A673 (cell line): Measurements from ENCODE around the gene MPDZ. TPM values are rescaled to one million over a fixed set of nuclear protein-coding genes. Genes with fewer than 3 reads are reported as not detected.
A peak's percentile ranks its signal among the peaks of the same experiment; 100 is the strongest.

Experiments used
- BruUV-seq: library from RNA; stranded (reverse); fragments of 400-500 nt; replicated peaks from 2 replicates; lab custom pipeline; 2021; lab: Mats Ljungman, UMichigan
- CTCF ChIA-PET: fragments of 300-600 bp; sonication (Branson Sonifier 250); formaldehyde crosslinking; loops from one replicate; lab custom pipeline; 2022; ENCODE audit warnings: antibody characterized with exemption; lab: Charles Lee
- POLR2A ChIA-PET: fragments of 300-600 bp; sonication (Branson Sonifier 250); formaldehyde crosslinking; loops from one replicate; lab custom pipeline; 2022; ENCODE audit warnings: antibody characterized with exemption; ENCODE audit not compliant: low non-redundant PET; lab: Charles Lee
- DNase-seq: peaks from one replicate; pipeline ENCODE4 v3.0.0-alpha.2; 2015; ENCODE audit warnings: low spot score
- H3K27ac ChIP-seq: fragments of 200-600 bp; sonication (generic); 2 replicates; pipeline ENCODE4 v1.5.1; 2016; ENCODE audit warnings: mixed run types, low read depth, mild to moderate bottlenecking, mixed read lengths, antibody characterized with exemption, low read length; ENCODE audit not compliant: poor library complexity, severe bottlenecking
- H3K27me3 ChIP-seq: fragments of 200-600 bp; sonication (generic); replicated peaks from 2 replicates; pipeline ENCODE4 v1.6.1; 2017; ENCODE audit warnings: mixed run types, low read depth, mild to moderate bottlenecking, mixed read lengths, antibody characterized with exemption, low read length; ENCODE audit not compliant: insufficient read depth, poor library complexity
- H3K36me3 ChIP-seq: fragments of 200-600 bp; sonication (generic); 2 replicates; pipeline ENCODE4 v1.6.1; 2016; ENCODE audit warnings: mixed run types, mild to moderate bottlenecking, mixed read lengths, antibody characterized with exemption, low read length; ENCODE audit not compliant: insufficient read depth, poor library complexity, severe bottlenecking
- H3K4me1 ChIP-seq: fragments of 200-600 bp; sonication (generic); 2 replicates; pipeline ENCODE4 v1.6.1; 2017; ENCODE audit warnings: mixed run types, mild to moderate bottlenecking, mixed read lengths, antibody characterized with exemption, low read length; ENCODE audit not compliant: insufficient read depth, poor library complexity, severe bottlenecking
- H3K4me3 ChIP-seq: fragments of 200-600 bp; sonication (generic); 2 replicates; pipeline ENCODE4 v1.5.1; 2016; ENCODE audit warnings: low read depth, mixed run types, mild to moderate bottlenecking, mixed read lengths, low read length; ENCODE audit not compliant: poor library complexity, severe bottlenecking
- H3K9me3 ChIP-seq: fragments of 200-600 bp; sonication (generic); 2 replicates; pipeline ENCODE4 v1.6.1; 2016; ENCODE audit warnings: mixed run types, low read depth, mild to moderate bottlenecking, mixed read lengths, antibody characterized with exemption, low read length; ENCODE audit not compliant: poor library complexity, severe bottlenecking
- CTCF ChIP-seq: fragments of 300-800, 200-600 bp; sonication (generic); conservative IDR thresholded peaks from 2 replicates; pipeline ENCODE4 v1.5.1; 2017; ENCODE audit warnings: low read depth, mild to moderate bottlenecking, antibody characterized with exemption, low read length, moderate library complexity, mixed read lengths
- EZH2 ChIP-seq: fragments of 200-600 bp; sonication (generic); IDR thresholded peaks from 2 replicates; pipeline ENCODE4 v1.6.1; 2017; ENCODE audit warnings: borderline replicate concordance, low read depth, mild to moderate bottlenecking, mixed read lengths, antibody characterized with exemption, low read length; ENCODE audit not compliant: poor library complexity, severe bottlenecking
- intact Hi-C: fragments of 100-400 bp; cut with micrococcal nuclease; formaldehyde crosslinking; loops from one replicate; pipeline ENCODE4 v1.10.0; 2022; ENCODE audit not compliant: unreplicated experiment
- total RNA-seq: library from RNA; stranded (reverse); gene quantifications from 2 replicates; pipeline ENCODE4 v1.2.3, GENCODE V29; 2021

The MPDZ gene
- total RNA-seq, 1 experiment from 2014 or later = 35.1 TPM

GRCh38 chr9:13143281-13143680 lies 136.2 kb downstream of the MPDZ start:
- no TSS peak for BruUV-seq
- Histone ChIP-seq H3K9me3 (no peaks in the 10 kb centered on the region), H3K36me3 (peaks cover 3% of the 10 kb centered on the region), H3K4me1 (peaks cover 63% of the 10 kb centered on the region), H3K27ac (peak overlapping the region; percentile 66), H3K27me3 (no peaks in the 10 kb centered on the region), H3K4me3 (peak overlapping the region; percentile 18)
- ChIA-PET CTCF (no interaction called here), POLR2A (no interaction called here)
- no peak for TF ChIP-seq EZH2
- TF ChIP-seq CTCF = no peak
- intact Hi-C loops = no loop called here
- DNase-seq = peak; percentile 21

GRCh38 chr9:13142776-13143175 lies 136.7 kb downstream of the MPDZ start:
- no TSS peak for BruUV-seq
- Histone ChIP-seq H3K4me3 (peak overlapping the region; percentile 18), H3K27me3 (no peaks in the 10 kb centered on the region), H3K27ac (peak overlapping the region; percentile 66), H3K9me3 (no peaks in the 10 kb centered on the region), H3K4me1 (peaks cover 63% of the 10 kb centered on the region), H3K36me3 (peaks cover 3% of the 10 kb centered on the region)
- ChIA-PET CTCF (no interaction called here), POLR2A (no interaction called here)
- peak; percentile 50 for DNase-seq
- TF ChIP-seq CTCF (no peak), EZH2 (no peak)
- intact Hi-C loops = no loop called here

GRCh38 chr9:13141629-13142028 lies 137.9 kb downstream of the MPDZ start:
- no TSS peak for BruUV-seq
- intact Hi-C loops = no loop called here
- Histone ChIP-seq H3K27me3 (no peaks in the 10 kb centered on the region), H3K36me3 (no peaks in the 10 kb centered on the region), H3K4me1 (peaks cover 63% of the 10 kb centered on the region), H3K9me3 (no peaks in the 10 kb centered on the region), H3K4me3 (no peak overlapping the region), H3K27ac (peak overlapping the region; percentile 35)
- peak; percentile 23 for DNase-seq
- no peak for TF ChIP-seq CTCF
- no peak for TF ChIP-seq EZH2
- CTCF ChIA-PET = no interaction called here
- POLR2A ChIA-PET = no interaction called here
